SK-N-SH (cell line): ENCODE measurements around the gene ABCD1. TPM values are rescaled to one million over a fixed set of nuclear protein-coding genes. Genes with fewer than 3 reads are reported as not detected.

Experiments
- CTCF ChIA-PET: fragments of 300-600, 350-600 bp; formaldehyde crosslinking; extraction: SDS; loops from one replicate; lab custom pipeline; 2021; lab: Yijun Ruan, JAX
- POLR2A ChIA-PET: fragments of 350-600 bp; sonication (Branson Sonifier 250); formaldehyde crosslinking; extraction: SDS; loops from one replicate; lab custom pipeline; 2020; ENCODE audit warnings: antibody characterized with exemption, inconsistent platforms; lab: Yijun Ruan, JAX
- DNase-seq: peaks from one replicate; pipeline ENCODE4 v3.0.0; 2012
- H2AFZ ChIP-seq: fragments of 200-600 bp; sonication (generic); 2 replicates; pipeline ENCODE4 v1.8.1; 2016; ENCODE audit warnings: antibody characterized with exemption, mild to moderate bottlenecking, low read depth
- H3F3A ChIP-seq: fragments of 200-600 bp; sonication (generic); replicated peaks from 2 replicates; pipeline ENCODE3; 2016; ENCODE audit warnings: antibody characterized with exemption, mild to moderate bottlenecking; ENCODE audit not compliant: insufficient read depth
- H3K27ac ChIP-seq, 2 experiments: fragments of 200-500 bp in 1 of 2; fragments of 200-600 bp in 1 of 2; sonication (Bioruptor generic) in 1 of 2; sonication (generic), shearing (Covaris generic) in 1 of 2; 2 replicates each; pipeline versions ENCODE4 v1.5.1 to v1.6.1; 2014 to 2016; ENCODE audit warnings: low read depth in 2 of 2, inconsistent platforms in 1 of 2, low read length in 1 of 2, mild to moderate bottlenecking in 1 of 2, mixed read lengths in 1 of 2
- H3K27me3 ChIP-seq: fragments of 200-600 bp; sonication (generic), shearing (Covaris generic); 2 replicates; pipeline ENCODE4 v1.6.1; 2016; ENCODE audit warnings: mixed run types; ENCODE audit not compliant: insufficient read depth
- H3K36me3 ChIP-seq, 2 experiments: fragments of 200-500 bp in 1 of 2; fragments of 200-600 bp in 1 of 2; sonication (Bioruptor generic) in 1 of 2; sonication (generic) in 1 of 2; replicated peaks in 1 of 2; 2 replicates each; pipeline versions ENCODE3 to v1.5.1; 2014 to 2016; ENCODE audit warnings: low read length in 1 of 2, mild to moderate bottlenecking in 1 of 2; ENCODE audit not compliant: insufficient read depth in 2 of 2, control insufficient read depth in 1 of 2
- H3K4me1 ChIP-seq, 2 experiments: fragments of 200-500 bp in 1 of 2; fragments of 200-600 bp in 1 of 2; sonication (Bioruptor generic) in 1 of 2; sonication (generic), shearing (Covaris generic) in 1 of 2; 2 replicates each; pipeline versions ENCODE4 v1.5.1 to v1.6.1; 2014 to 2016; ENCODE audit warnings: low read depth in 1 of 2, low read length in 1 of 2, mixed run types in 1 of 2; ENCODE audit not compliant: insufficient read depth in 2 of 2, control insufficient read depth in 1 of 2
- H3K4me2 ChIP-seq: fragments of 200-600 bp; sonication (generic), shearing (Covaris generic); 2 replicates; pipeline ENCODE4 v1.6.1; 2017; ENCODE audit warnings: mixed run types
- H3K4me3 ChIP-seq, 2 experiments: fragments of 200-500 bp in 1 of 2; fragments of 200-600 bp in 1 of 2; sonication (Bioruptor generic) in 1 of 2; sonication (generic), shearing (Covaris generic) in 1 of 2; 2 replicates each; pipeline versions ENCODE4 v1.5.1 to v1.8.1; 2014 to 2016; ENCODE audit warnings: low read depth in 2 of 2, inconsistent platforms in 1 of 2, low read length in 1 of 2, mild to moderate bottlenecking in 1 of 2, mixed read lengths in 1 of 2, moderate library complexity in 1 of 2
- H3K79me2 ChIP-seq: fragments of 200-600 bp; sonication (generic); 2 replicates; pipeline ENCODE4 v1.8.1; 2017; ENCODE audit warnings: mild to moderate bottlenecking; ENCODE audit not compliant: insufficient read depth
- H3K9ac ChIP-seq: fragments of 200-600 bp; sonication (generic); 2 replicates; pipeline ENCODE4 v1.6.1; 2017; ENCODE audit warnings: mixed run types
- H3K9me2 ChIP-seq: fragments of 200-600 bp; sonication (generic); 2 replicates; pipeline ENCODE4 v1.6.1; 2017; ENCODE audit warnings: mixed run types
- H3K9me3 ChIP-seq: fragments of 200-600 bp; sonication (generic); 2 replicates; pipeline ENCODE4 v1.6.1; 2017; ENCODE audit warnings: mixed run types, mild to moderate bottlenecking, moderate library complexity
- H4K20me1 ChIP-seq: fragments of 200-600 bp; sonication (generic); 2 replicates; pipeline ENCODE4 v1.6.1; 2017; ENCODE audit warnings: mild to moderate bottlenecking, mixed run types; ENCODE audit not compliant: insufficient read depth
- ELF1 ChIP-seq: IDR thresholded peaks from 2 replicates; pipeline ENCODE4 v1.4.0; 2012
- FOXM1 ChIP-seq: IDR thresholded peaks from 2 replicates; pipeline ENCODE4 v1.4.0; 2012; ENCODE audit warnings: low read depth, mild to moderate bottlenecking
- GATA2 ChIP-seq: sonication (generic); formaldehyde crosslinking; IDR thresholded peaks from 2 replicates; pipeline ENCODE4 v1.5.0; 2020; ENCODE audit warnings: mild to moderate bottlenecking, missing genetic modification reagents
- POLR2AphosphoS5 ChIP-seq: IDR thresholded peaks from 2 replicates; pipeline ENCODE4 v1.6.1; 2012; ENCODE audit warnings: low read depth, low read length
- RCOR1 ChIP-seq: fragments of 150-350 bp; IDR thresholded peaks from 2 replicates; pipeline ENCODE4 v1.6.1; 2017; ENCODE audit warnings: antibody characterized with exemption, low read length
- RFX5 ChIP-seq: IDR thresholded peaks from 2 replicates; pipeline ENCODE4 v1.6.1; 2012; ENCODE audit warnings: mild to moderate bottlenecking, improper control_type of control experiment, low read length
- TAF1 ChIP-seq: IDR thresholded peaks from 2 replicates; pipeline ENCODE4 v1.6.1; 2012; ENCODE audit warnings: low read depth, mild to moderate bottlenecking, low read length, moderate library complexity, borderline replicate concordance
- TCF12 ChIP-seq: IDR thresholded peaks from 2 replicates; pipeline ENCODE4 v1.4.0; 2012
- TEAD4 ChIP-seq: IDR thresholded peaks from 2 replicates; pipeline ENCODE4 v1.4.0; 2012; ENCODE audit warnings: mild to moderate bottlenecking, borderline replicate concordance; ENCODE audit not compliant: insufficient read depth
- USF2 ChIP-seq: fragments of 150-350 bp; IDR thresholded peaks from 2 replicates; pipeline ENCODE4 v1.6.1; 2017; ENCODE audit warnings: antibody characterized with exemption, low read length, low read depth, borderline replicate concordance
- YY1 ChIP-seq: IDR thresholded peaks from 2 replicates; pipeline ENCODE4 v1.4.0; 2012; ENCODE audit warnings: low read depth, mild to moderate bottlenecking
- WGBS: methylation state at CpG from one replicate; pipeline ENCODE4 v1.1.6; 2017; ENCODE audit warnings: low lambda C conversion rate; 5-methylcytosine and 5-hydroxymethylcytosine counted together
- polyA plus RNA-seq, 3 experiments: library from polyadenylated mRNA; depleted of rRNA; stranded (reverse); fragments of >200 nt; gene quantifications; 2 replicates each; pipeline ENCODE4 v1.2.3, GENCODE V29; 2012
- TF ChIP-seq, protein P1 (sequence below): IDR thresholded peaks from 2 replicates; pipeline ENCODE4 v1.6.1; 2012; ENCODE audit warnings: mild to moderate bottlenecking, low read depth, low read length, moderate library complexity
- TF ChIP-seq, protein P2 (sequence below): fragments of 200-600 bp; sonication (generic); IDR thresholded peaks from 2 replicates; pipeline ENCODE4 v1.6.1; 2017; ENCODE audit warnings: antibody characterized with exemption, mild to moderate bottlenecking, moderate library complexity
- TF ChIP-seq, protein P3 (sequence below): IDR thresholded peaks from 2 replicates; pipeline ENCODE4 v1.4.0; 2012; ENCODE audit warnings: low read depth, borderline replicate concordance

ABCD1 gene
- polyA plus RNA-seq, 1 of the 3 experiments (the other 2 are of a cell fraction), result 7.9 TPM

DNA sequence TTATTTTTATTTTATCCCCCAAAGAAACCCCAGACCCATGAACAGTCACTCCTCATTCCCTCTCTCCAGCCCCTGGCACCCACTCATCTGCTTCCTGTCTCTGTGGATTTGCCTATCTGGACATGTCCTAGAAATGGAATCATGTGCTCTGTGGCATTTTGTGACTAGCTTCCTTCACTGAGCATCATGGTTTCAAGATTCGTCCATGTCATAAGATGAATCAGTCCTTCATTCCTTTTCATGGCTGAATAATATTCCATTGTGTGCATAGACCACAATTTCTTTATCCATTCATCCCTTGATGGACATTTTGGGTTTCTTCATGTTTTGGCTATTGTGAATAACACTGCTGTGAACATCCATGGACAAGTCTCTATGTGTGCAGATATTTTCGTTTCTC lies 10.2 kb downstream of the ABCD1 start (continued):
- TF ChIP-seq, protein P1, sequence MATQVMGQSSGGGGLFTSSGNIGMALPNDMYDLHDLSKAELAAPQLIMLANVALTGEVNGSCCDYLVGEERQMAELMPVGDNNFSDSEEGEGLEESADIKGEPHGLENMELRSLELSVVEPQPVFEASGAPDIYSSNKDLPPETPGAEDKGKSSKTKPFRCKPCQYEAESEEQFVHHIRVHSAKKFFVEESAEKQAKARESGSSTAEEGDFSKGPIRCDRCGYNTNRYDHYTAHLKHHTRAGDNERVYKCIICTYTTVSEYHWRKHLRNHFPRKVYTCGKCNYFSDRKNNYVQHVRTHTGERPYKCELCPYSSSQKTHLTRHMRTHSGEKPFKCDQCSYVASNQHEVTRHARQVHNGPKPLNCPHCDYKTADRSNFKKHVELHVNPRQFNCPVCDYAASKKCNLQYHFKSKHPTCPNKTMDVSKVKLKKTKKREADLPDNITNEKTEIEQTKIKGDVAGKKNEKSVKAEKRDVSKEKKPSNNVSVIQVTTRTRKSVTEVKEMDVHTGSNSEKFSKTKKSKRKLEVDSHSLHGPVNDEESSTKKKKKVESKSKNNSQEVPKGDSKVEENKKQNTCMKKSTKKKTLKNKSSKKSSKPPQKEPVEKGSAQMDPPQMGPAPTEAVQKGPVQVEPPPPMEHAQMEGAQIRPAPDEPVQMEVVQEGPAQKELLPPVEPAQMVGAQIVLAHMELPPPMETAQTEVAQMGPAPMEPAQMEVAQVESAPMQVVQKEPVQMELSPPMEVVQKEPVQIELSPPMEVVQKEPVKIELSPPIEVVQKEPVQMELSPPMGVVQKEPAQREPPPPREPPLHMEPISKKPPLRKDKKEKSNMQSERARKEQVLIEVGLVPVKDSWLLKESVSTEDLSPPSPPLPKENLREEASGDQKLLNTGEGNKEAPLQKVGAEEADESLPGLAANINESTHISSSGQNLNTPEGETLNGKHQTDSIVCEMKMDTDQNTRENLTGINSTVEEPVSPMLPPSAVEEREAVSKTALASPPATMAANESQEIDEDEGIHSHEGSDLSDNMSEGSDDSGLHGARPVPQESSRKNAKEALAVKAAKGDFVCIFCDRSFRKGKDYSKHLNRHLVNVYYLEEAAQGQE, result no peak
- TF ChIP-seq FOXM1, result no peak
- TF ChIP-seq TEAD4, result no peak
- no peak for TF ChIP-seq TCF12
- TF ChIP-seq GATA2, result no peak
- TF ChIP-seq, all 33 proteins: peak for 0

- 80% methylated on average over 9 of the region's 9 CpGs for WGBS
- TF ChIP-seq TCF12, result no peak
- TF ChIP-seq, protein P2, sequence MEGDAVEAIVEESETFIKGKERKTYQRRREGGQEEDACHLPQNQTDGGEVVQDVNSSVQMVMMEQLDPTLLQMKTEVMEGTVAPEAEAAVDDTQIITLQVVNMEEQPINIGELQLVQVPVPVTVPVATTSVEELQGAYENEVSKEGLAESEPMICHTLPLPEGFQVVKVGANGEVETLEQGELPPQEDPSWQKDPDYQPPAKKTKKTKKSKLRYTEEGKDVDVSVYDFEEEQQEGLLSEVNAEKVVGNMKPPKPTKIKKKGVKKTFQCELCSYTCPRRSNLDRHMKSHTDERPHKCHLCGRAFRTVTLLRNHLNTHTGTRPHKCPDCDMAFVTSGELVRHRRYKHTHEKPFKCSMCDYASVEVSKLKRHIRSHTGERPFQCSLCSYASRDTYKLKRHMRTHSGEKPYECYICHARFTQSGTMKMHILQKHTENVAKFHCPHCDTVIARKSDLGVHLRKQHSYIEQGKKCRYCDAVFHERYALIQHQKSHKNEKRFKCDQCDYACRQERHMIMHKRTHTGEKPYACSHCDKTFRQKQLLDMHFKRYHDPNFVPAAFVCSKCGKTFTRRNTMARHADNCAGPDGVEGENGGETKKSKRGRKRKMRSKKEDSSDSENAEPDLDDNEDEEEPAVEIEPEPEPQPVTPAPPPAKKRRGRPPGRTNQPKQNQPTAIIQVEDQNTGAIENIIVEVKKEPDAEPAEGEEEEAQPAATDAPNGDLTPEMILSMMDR, result peak; percentile 15; the same call in 1 of the 2 replicates
- TF ChIP-seq, all 33 proteins: peak for 1
- no peak overlapping the region for H3K27ac ChIP-seq
- H3K4me1 ChIP-seq, result peaks cover 0 to 7% of the 10 kb centered on the region in 2 experiments; a peak in 1 of 4 replicates
- H3K79me2 ChIP-seq, result no peaks in the 10 kb centered on the region
- POLR2A ChIA-PET, result no interaction called here
- DNase-seq, result no peak
- no peaks in the 10 kb centered on the region for H3K9me2 ChIP-seq
- no peak overlapping the region for H2AFZ ChIP-seq
- no peak overlapping the region for H3K4me2 ChIP-seq
- peaks cover 2 to 8% of the 10 kb centered on the region in 2 experiments for H3K36me3 ChIP-seq
- H4K20me1 ChIP-seq, result no peaks in the 10 kb centered on the region
- CTCF ChIA-PET, result interaction anchor here (0.9 kb wide), 1 partner anchor 28 kb away, joined by 3 read pairs; no protein-coding TSS in a partner anchor
- no peak overlapping the region for H3K9ac ChIP-seq
- no peak overlapping the region for H3K4me3 ChIP-seq
- no peaks in the 10 kb centered on the region; the same call in 1 of the 2 replicates for H3K27me3 ChIP-seq
- H3F3A ChIP-seq, result no peaks in the 10 kb centered on the region
- no peaks in the 10 kb centered on the region for H3K9me3 ChIP-seq
Measured at GRCh38 chrX:153735274-153735673, 10.6 kb downstream of the ABCD1 start.

GRCh38 chrX:153736071-153736820 lies 11.6 kb downstream of the ABCD1 start:
- Histone ChIP-seq H3K36me3 (peaks cover 4 to 6% of the 10 kb centered on the region in 2 experiments), H3K27me3 (no peaks in the 10 kb centered on the region; the same call in none of the 2 replicates), H3F3A (no peaks in the 10 kb centered on the region), H3K9me2 (no peaks in the 10 kb centered on the region), H2AFZ (no peak overlapping the region), H4K20me1 (no peaks in the 10 kb centered on the region), H3K4me1 (peaks cover 0 to 7% of the 10 kb centered on the region in 2 experiments; a peak in 1 of 4 replicates), H3K27ac (no peak overlapping the region; a peak in 1 of 4 replicates), H3K4me3 (no peak overlapping the region), H3K79me2 (no peaks in the 10 kb centered on the region), H3K9ac (no peak overlapping the region), H3K4me2 (no peak overlapping the region), H3K9me3 (no peaks in the 10 kb centered on the region)
- POLR2A ChIA-PET, result no interaction called here
- no peak for DNase-seq
- WGBS, result 65% methylated on average over 16 of the region's 30 CpGs
- CTCF ChIA-PET, result no interaction called here
- TF ChIP-seq RFX5 (no peak), RCOR1 (no peak), YY1 (no peak), TAF1 (no peak), POLR2AphosphoS5 (no peak), ELF1 (no peak), USF2 (no peak)
- TF ChIP-seq, protein P3, sequence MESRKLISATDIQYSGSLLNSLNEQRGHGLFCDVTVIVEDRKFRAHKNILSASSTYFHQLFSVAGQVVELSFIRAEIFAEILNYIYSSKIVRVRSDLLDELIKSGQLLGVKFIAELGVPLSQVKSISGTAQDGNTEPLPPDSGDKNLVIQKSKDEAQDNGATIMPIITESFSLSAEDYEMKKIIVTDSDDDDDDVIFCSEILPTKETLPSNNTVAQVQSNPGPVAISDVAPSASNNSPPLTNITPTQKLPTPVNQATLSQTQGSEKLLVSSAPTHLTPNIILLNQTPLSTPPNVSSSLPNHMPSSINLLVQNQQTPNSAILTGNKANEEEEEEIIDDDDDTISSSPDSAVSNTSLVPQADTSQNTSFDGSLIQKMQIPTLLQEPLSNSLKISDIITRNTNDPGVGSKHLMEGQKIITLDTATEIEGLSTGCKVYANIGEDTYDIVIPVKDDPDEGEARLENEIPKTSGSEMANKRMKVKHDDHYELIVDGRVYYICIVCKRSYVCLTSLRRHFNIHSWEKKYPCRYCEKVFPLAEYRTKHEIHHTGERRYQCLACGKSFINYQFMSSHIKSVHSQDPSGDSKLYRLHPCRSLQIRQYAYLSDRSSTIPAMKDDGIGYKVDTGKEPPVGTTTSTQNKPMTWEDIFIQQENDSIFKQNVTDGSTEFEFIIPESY, result no peak
